BE2C (cell line): ENCODE results near the gene TSPY9. TPM values are rescaled to one million over a fixed set of nuclear protein-coding genes. Genes with fewer than 3 reads are reported as not detected.
"Not testable (repeated sequence)": the region's sequence is repeated elsewhere in the genome, so short reads cannot be mapped to it uniquely, and the experiment has no call there.

Source experiments
- DNase-seq: peaks from one replicate; pipeline ENCODE4 v3.0.0-alpha.2; 2020
- H3K27me3 ChIP-seq: fragments of 250-450 bp; sonication (Bioruptor Pico); 2 replicates; pipeline ENCODE4 v1.5.1; 2020; ENCODE audit warnings: mild to moderate bottlenecking
- H3K36me3 ChIP-seq: fragments of 250-450 bp; sonication (Bioruptor Pico); 2 replicates; pipeline ENCODE4 v1.5.1; 2020; ENCODE audit warnings: mild to moderate bottlenecking
- H3K4me1 ChIP-seq: fragments of 250-450 bp; sonication (Bioruptor Pico); 2 replicates; pipeline ENCODE4 v1.5.1; 2020
- H3K4me3 ChIP-seq: 2 replicates; pipeline ENCODE4 v1.5.1; 2011; ENCODE audit warnings: low read depth, low read length
- H3K9me3 ChIP-seq: fragments of 250-450 bp; sonication (Bioruptor Pico); 2 replicates; pipeline ENCODE4 v1.5.1; 2020
- polyA plus RNA-seq: library from polyadenylated mRNA; unstranded; fragments of >200 nt; gene quantifications from one replicate; pipeline ENCODE4 v1.2.1, GENCODE V29; 2012; ENCODE audit warnings: low read depth, missing spikeins; ENCODE audit not compliant: insufficient read length, insufficient read depth

TSPY9 gene
- polyA plus RNA-seq = not detected

DNA sequence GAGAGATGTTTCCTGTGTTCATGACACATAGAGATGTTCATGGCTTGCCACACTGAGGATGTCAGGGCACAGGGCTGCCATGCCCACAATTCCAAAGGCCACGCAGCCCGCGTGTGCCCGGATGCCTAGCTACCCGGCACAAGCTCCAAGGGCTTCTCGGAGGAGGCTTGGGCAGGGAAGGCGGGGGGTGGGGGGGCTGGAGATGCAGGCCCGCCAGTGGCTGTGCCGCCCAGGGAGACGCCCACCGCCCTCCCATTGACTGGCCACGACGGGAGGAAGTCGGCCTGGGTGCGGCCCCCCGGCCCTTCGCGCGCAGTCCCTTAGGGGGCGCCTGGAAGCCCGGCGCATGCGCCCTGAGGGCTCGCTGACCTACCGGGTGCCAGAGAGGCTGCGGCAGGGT is at the start of gene TSPY9:
TSS of gene TSPY9 (plus strand) at position 301 of the 400 bp plus-strand sequence. CDS start at position 347, 46 bp downstream.
- H3K4me3 ChIP-seq, H3K9me3 ChIP-seq, H3K36me3 ChIP-seq, DNase-seq, H3K27me3 ChIP-seq, H3K4me1 ChIP-seq: not testable (repeated sequence)

- not testable (repeated sequence) for H3K36me3 ChIP-seq, H3K4me1 ChIP-seq, DNase-seq, H3K9me3 ChIP-seq, H3K4me3 ChIP-seq, H3K27me3 ChIP-seq
Measured at GRCh38 chrY:9466655-9467054, 20.4 kb upstream of the TSPY9 start, which contains the start of gene TSPY1. Gene TSPY1 (plus strand): TSS chrY:9466955. CDS start chrY:9467001, 46 bp downstream.

GRCh38 chrY:9504396-9504795 is 17.3 kb downstream of the TSPY9 start:
- H3K36me3 ChIP-seq, H3K4me3 ChIP-seq, H3K27me3 ChIP-seq, H3K4me1 ChIP-seq, H3K9me3 ChIP-seq, DNase-seq: not testable (repeated sequence)

GRCh38 chrY:9516287-9516686 is 29.2 kb downstream of the TSPY9 start:
- H3K9me3 ChIP-seq, DNase-seq, H3K27me3 ChIP-seq: not testable (repeated sequence)

DNA sequence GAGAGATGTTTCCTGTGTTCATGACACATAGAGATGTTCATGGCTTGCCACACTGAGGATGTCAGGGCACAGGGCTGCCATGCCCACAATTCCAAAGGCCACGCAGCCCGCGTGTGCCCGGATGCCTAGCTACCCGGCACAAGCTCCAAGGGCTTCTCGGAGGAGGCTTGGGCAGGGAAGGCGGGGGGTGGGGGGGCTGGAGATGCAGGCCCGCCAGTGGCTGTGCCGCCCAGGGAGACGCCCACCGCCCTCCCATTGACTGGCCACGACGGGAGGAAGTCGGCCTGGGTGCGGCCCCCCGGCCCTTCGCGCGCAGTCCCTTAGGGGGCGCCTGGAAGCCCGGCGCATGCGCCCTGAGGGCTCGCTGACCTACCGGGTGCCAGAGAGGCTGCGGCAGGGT is 40.5 kb downstream of the TSPY9 start, which contains the start of gene TSPY10:
TSS of gene TSPY10 (plus strand) at position 301 of the 400 bp plus-strand sequence. CDS start at position 347, 46 bp downstream.
- H3K4me3 ChIP-seq, H3K27me3 ChIP-seq, H3K36me3 ChIP-seq, H3K9me3 ChIP-seq, H3K4me1 ChIP-seq, DNase-seq: not testable (repeated sequence)

More at GRCh38 chrY:9516287-9516686, 29.2 kb downstream of the TSPY9 start:
- H3K36me3 ChIP-seq, H3K4me3 ChIP-seq, H3K4me1 ChIP-seq: not testable (repeated sequence)
